Upper lobe of left lung (tissue), 6 donors: ENCODE results near the gene ZSCAN30. TPM values are rescaled to one million over a fixed set of nuclear protein-coding genes. Genes with fewer than 3 reads are reported as not detected.

Experiments used
- ATAC-seq, 2 donors: fragments of 200-7000 bp; cut with Tn5 transposase; one replicate each; pipeline ENCODE4 v1.9.1; 2022; ENCODE audit warnings: mild to moderate bottlenecking in 2 of 2, moderate library complexity in 2 of 2; ENCODE audit not compliant: low FRiP score in 2 of 2
- DNase-seq, 2 donors: peaks; one replicate each; pipeline ENCODE4 v3.0.0-alpha.2; 2019 to 2020
- H3K27ac ChIP-seq, 4 donors: fragments of 200-600 bp; sonication (generic); one replicate each; pipeline ENCODE4 v1.5.1; 2016 to 2019
- H3K27me3 ChIP-seq, 4 donors: fragments of 200-600 bp; sonication (generic); one replicate each; pipeline ENCODE4 v1.5.1; 2017 to 2019
- H3K36me3 ChIP-seq, 4 donors: fragments of 200-600 bp; sonication (generic); one replicate each; pipeline ENCODE4 v1.5.1; 2016 to 2019
- H3K4me1 ChIP-seq, 4 donors: fragments of 200-600 bp; sonication (generic); one replicate each; pipeline ENCODE4 v1.5.1; 2018 to 2019
- H3K4me3 ChIP-seq, 4 donors: fragments of 200-600 bp; sonication (generic); one replicate each; pipeline ENCODE4 v1.5.1; 2017 to 2019; ENCODE audit warnings: mild to moderate bottlenecking in 2 of 4, moderate library complexity in 1 of 4
- H3K9me3 ChIP-seq, 4 donors: fragments of 200-600 bp; sonication (generic); one replicate each; pipeline ENCODE4 v1.5.1; 2018 to 2019
- CTCF ChIP-seq, 6 experiments: fragments of 450-650 bp in 4 of 6; fragments of 200-600 bp in 2 of 6; sonication (generic) in 2 of 6; IDR thresholded peaks; one replicate each; pipeline ENCODE4 v1.5.1; 2016 to 2019; ENCODE audit warnings: antibody characterized with exemption in 6 of 6
- EP300 ChIP-seq, 4 donors: sonication (generic); formaldehyde crosslinking; IDR thresholded peaks; one replicate each; pipeline ENCODE4 v1.5.1; 2017; ENCODE audit warnings: antibody characterized with exemption in 4 of 4, control low read depth in 2 of 4
- POLR2A ChIP-seq, 4 donors: fragments of 450-650 bp; IDR thresholded peaks; one replicate each; pipeline ENCODE4 v1.5.1; 2016 to 2017; ENCODE audit warnings: antibody characterized with exemption in 4 of 4, mild to moderate bottlenecking in 2 of 4
- POLR2AphosphoS5 ChIP-seq, 2 donors: sonication (generic); formaldehyde crosslinking; IDR thresholded peaks; one replicate each; pipeline ENCODE4 v1.5.1; 2017; ENCODE audit warnings: antibody characterized with exemption in 2 of 2
- WGBS, 2 donors: methylation state at CpG; one replicate each; pipeline ENCODE4 v1.1.5; 2017 to 2018; 5-methylcytosine and 5-hydroxymethylcytosine counted together
- total RNA-seq, 6 donors: library from RNA; depleted of rRNA in 4 of 6; stranded (reverse); fragments of >200 nt in 4 of 6; gene quantifications; one replicate each; pipeline versions ENCODE4 v1.1.0 to v1.2.1, GENCODE V29; 2016 to 2021
- donor health status: DM: no; HTN: no; CAD: no; lungs with moderate emphysema.
- donor health status: DM: no; HTN: yes; CAD: no; lungs with severe emphysema.

ZSCAN30 gene
- total RNA-seq, 6 donors from 2014 or later = 11.4 to 67.1 (median 14.0) TPM

DNA sequence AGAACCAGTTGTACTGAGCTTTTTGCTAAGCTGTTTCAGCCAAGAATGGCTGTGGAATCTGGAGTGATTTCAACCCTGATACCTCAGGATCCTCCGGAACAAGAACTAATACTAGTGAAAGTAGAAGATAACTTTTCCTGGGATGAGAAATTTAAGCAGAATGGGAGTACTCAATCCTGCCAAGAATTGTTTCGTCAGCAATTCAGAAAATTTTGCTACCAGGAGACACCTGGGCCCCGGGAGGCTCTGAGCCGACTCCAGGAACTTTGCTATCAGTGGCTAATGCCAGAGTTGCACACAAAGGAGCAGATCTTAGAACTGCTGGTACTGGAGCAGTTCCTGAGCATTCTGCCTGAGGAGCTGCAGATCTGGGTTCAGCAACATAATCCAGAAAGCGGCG, 47.6 kb downstream of the ZSCAN30 start:
- no peak for DNase-seq
- H3K36me3 ChIP-seq = peaks cover 17 to 52% (median 34%) of the 10 kb centered on the region in 4 donors
- H3K27ac ChIP-seq = peak overlapping the region in 1 of 4 donors; percentile 100
- peaks cover 6 to 17% (median 9%) of the 10 kb centered on the region in 4 donors for H3K4me1 ChIP-seq
- no peak for ATAC-seq
- H3K27me3 ChIP-seq = no peaks in the 10 kb centered on the region
- WGBS, 2 donors = 90 to 91% methylated on average over 6 of the region's 6 CpGs
- H3K9me3 ChIP-seq = peaks cover 0 to 4% (median 0%) of the 10 kb centered on the region in 4 donors
- no peak for TF ChIP-seq CTCF (IDR thresholded peaks at IDR 0.05)
- TF ChIP-seq POLR2A (IDR thresholded peaks at IDR 0.05) = no peak
- TF ChIP-seq EP300 (IDR thresholded peaks at IDR 0.05) = no peak
- TF ChIP-seq POLR2AphosphoS5 (IDR thresholded peaks at IDR 0.05) = no peak
- H3K4me3 ChIP-seq = no peak overlapping the region

DNA sequence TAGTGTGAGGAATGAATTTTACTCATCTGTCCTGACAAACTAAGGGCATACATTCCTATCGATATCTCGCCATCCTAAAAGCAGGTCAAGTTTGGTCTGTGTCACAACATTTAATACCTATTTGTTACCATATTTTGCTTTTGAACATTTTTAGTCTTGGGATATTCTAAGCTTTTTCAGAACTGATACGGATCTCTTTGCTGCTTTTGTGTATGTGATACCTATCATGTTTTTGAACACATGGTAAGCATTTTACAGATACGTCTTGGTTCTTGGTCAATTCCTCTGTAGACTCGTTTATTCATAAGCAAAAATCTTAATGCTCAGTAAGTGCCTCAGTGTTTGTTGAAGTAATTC, 48.6 kb downstream of the ZSCAN30 start:
- Histone ChIP-seq H3K9me3 (peaks cover 0 to 4% (median 0%) of the 10 kb centered on the region in 4 donors), H3K27me3 (no peaks in the 10 kb centered on the region), H3K4me1 (peaks cover 6 to 17% (median 9%) of the 10 kb centered on the region in 4 donors), H3K4me3 (peak overlapping the region; percentile 56 to 70 (median 66)), H3K27ac (peak overlapping the region; percentile 91 to 100 (median 96)), H3K36me3 (peaks cover 17 to 42% (median 29%) of the 10 kb centered on the region in 4 donors)
- no peak for ATAC-seq
- no peak for DNase-seq
- WGBS, 2 donors = 1 to 2% methylated on average over 5 of the region's 5 CpGs
- no peak for TF ChIP-seq CTCF (IDR thresholded peaks at IDR 0.05)
- TF ChIP-seq EP300 (IDR thresholded peaks at IDR 0.05) = no peak
- TF ChIP-seq POLR2AphosphoS5 (IDR thresholded peaks at IDR 0.05) = no peak
- no peak for TF ChIP-seq POLR2A (IDR thresholded peaks at IDR 0.05)

DNA sequence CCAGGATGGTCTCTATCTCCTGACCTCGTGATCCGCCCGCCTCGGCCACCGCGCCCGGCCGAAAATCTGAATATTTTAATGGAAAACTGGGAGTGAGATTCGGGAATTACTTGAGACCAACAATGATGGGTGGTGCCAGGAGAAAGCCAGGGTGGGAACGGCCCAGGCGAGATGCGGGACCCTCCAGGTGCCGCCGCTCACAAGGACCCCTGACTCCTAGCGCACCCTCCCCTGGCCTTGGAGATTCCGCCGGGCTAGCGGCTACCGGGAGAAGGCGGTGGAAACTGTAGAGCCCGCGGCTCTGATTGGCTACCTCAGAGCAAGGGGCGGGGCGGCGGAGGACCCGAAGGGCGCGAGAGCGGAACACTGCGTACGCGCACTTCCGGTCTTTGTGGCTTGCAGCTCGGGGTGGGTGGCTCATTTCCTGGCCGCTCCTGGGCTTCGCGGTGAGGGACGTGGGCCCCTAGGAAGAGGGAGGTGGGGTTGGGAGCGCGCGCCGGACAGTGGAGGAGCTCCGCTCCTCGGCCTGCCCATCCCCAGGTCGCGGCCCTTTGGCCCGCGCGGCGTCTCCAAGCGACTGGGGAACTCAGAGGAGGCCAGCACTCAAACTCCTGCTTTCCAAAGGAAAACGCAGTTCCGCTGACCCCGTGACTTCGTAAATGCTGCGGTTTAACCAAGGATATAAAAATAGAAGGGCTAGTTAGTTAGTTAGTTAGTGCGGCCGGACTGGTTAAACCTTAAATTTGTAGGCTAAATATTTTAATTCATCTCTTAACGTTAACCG, 49.2 kb downstream of the ZSCAN30 start, which contains the start of gene ZNF397:
TSS of gene ZNF397 (plus strand) at position 371 of the 784 bp plus-strand sequence. CDS start 1,437 bp downstream, outside the sequence.
- peak; percentile 100 for ATAC-seq
- Histone ChIP-seq H3K36me3 (peaks cover 16 to 36% (median 27%) of the 10 kb centered on the region in 4 donors), H3K4me3 (peak within 1 kb of the TSS; percentile 56 to 70 (median 66)), H3K4me1 (peaks cover 6 to 17% (median 9%) of the 10 kb centered on the region in 4 donors), H3K27me3 (no peaks in the 10 kb centered on the region), H3K27ac (peak within 1 kb of the TSS; percentile 91 to 100 (median 96)), H3K9me3 (peaks cover 0 to 4% (median 0%) of the 10 kb centered on the region in 4 donors)
- peak; percentile 98 to 99 for DNase-seq
- TF ChIP-seq POLR2A (IDR thresholded peaks at IDR 0.05) = peak; percentile 86 to 99 (median 96)
- TF ChIP-seq CTCF (IDR thresholded peaks at IDR 0.05) = peak in 1 of 6 experiments; percentile 18
- peak; percentile 98 to 99 for TF ChIP-seq POLR2AphosphoS5 (IDR thresholded peaks at IDR 0.05)
- TF ChIP-seq EP300 (IDR thresholded peaks at IDR 0.05) = peak in 2 of 4 donors; percentile 43 to 70
- 0 to 1% methylated on average over 41 of the region's 60 CpGs for WGBS, 2 donors

GRCh38 chr18:35239314-35239713, 50.7 kb downstream of the ZSCAN30 start:
- 82 to 93% methylated on average over 1 of the region's 1 CpG for WGBS, 2 donors
- peaks cover 14 to 21% (median 16%) of the 10 kb centered on the region in 4 donors for H3K36me3 ChIP-seq
- no peaks in the 10 kb centered on the region for H3K9me3 ChIP-seq
- H3K4me3 ChIP-seq = no peak overlapping the region
- no peak for DNase-seq
- no peaks in the 10 kb centered on the region for H3K27me3 ChIP-seq
- no peak for ATAC-seq
- H3K4me1 ChIP-seq = peaks cover 6 to 17% (median 9%) of the 10 kb centered on the region in 4 donors
- no peak overlapping the region for H3K27ac ChIP-seq
- TF ChIP-seq EP300 (IDR thresholded peaks at IDR 0.05) (no peak), CTCF (IDR thresholded peaks at IDR 0.05) (no peak), POLR2AphosphoS5 (IDR thresholded peaks at IDR 0.05) (no peak), POLR2A (IDR thresholded peaks at IDR 0.05) (no peak)
